ENCODE results near the gene ALG12.

ALG12 gene

GRCh38 chr22:49929211-49929979 lies 11.2 kb upstream of the ALG12 start:
- peak; percentile 28 for DNase-seq

- DNase-seq = no peak
These were observed 10.4 kb upstream of the ALG12 start for GRCh38 chr22:49928555-49929210.

GRCh38 chr22:49928185-49928495 lies 9.9 kb upstream of the ALG12 start:
- DNase-seq = no peak

GRCh38 chr22:49927483-49928184 lies 9.4 kb upstream of the ALG12 start:
- DNase-seq = no peak

- no peak for DNase-seq
These were observed 8.7 kb upstream of the ALG12 start for GRCh38 chr22:49926916-49927315.

- DNase-seq = no peak
These were observed 7.4 kb upstream of the ALG12 start for GRCh38 chr22:49925525-49926128.

- no peak for DNase-seq
These were observed 6.0 kb upstream of the ALG12 start for GRCh38 chr22:49924113-49924833.

GRCh38 chr22:49923445-49923844 lies 5.2 kb upstream of the ALG12 start:
- DNase-seq = no peak

GRCh38 chr22:49922926-49923325 lies 4.7 kb upstream of the ALG12 start:
- DNase-seq = no peak

GRCh38 chr22:49922484-49922883 lies 4.2 kb upstream of the ALG12 start:
- no peak for DNase-seq

GRCh38 chr22:49921508-49922278 lies 3.5 kb upstream of the ALG12 start:
- no peak for DNase-seq

- no peak for DNase-seq
These were observed 2.6 kb upstream of the ALG12 start for GRCh38 chr22:49920859-49921258.

- DNase-seq = no peak
These were observed 958 bp upstream of the ALG12 start for GRCh38 chr22:49918911-49919881.

GRCh38 chr22:49916831-49917230 lies 1.4 kb downstream of the ALG12 start:
- no peak for DNase-seq

- DNase-seq = no peak
These were observed 2.6 kb downstream of the ALG12 start for GRCh38 chr22:49915610-49916009.

GRCh38 chr22:49914256-49914655 lies 4.0 kb downstream of the ALG12 start:
- DNase-seq = no peak

GRCh38 chr22:49913446-49913845 lies 4.8 kb downstream of the ALG12 start:
- DNase-seq = no peak

GRCh38 chr22:49913026-49913425 lies 5.2 kb downstream of the ALG12 start:
- DNase-seq = no peak

GRCh38 chr22:49911881-49912625 lies 6.2 kb downstream of the ALG12 start:
- no peak for DNase-seq

All from COR-L47 (cell line).